Renal cortical epithelial cell (primary cell): Measurements from ENCODE around the gene ARMH3. TPM values are rescaled to one million over a fixed set of nuclear protein-coding genes. Genes with fewer than 3 reads are reported as not detected.

ENCODE experiments used
- DNase-seq: peaks from one replicate; pipeline ENCODE4 v3.0.0-alpha.2; 2011; ENCODE audit warnings: low read depth
- total RNA-seq: library from RNA; depleted of rRNA; stranded (reverse); fragments of >200 nt; gene quantifications from 2 replicates; pipeline ENCODE4 v1.2.3, GENCODE V29; 2014

ARMH3 gene
- total RNA-seq, 1 donor from 2014 or later, result 18.4 TPM

GRCh38 chr10:101831169-101831811, 224.7 kb downstream of the ARMH3 start:
- DNase-seq, result no peak

GRCh38 chr10:101830322-101831168, 225.4 kb downstream of the ARMH3 start:
- peak; percentile 72 for DNase-seq

- DNase-seq, result no peak
Observed at GRCh38 chr10:101829561-101830315, 226.2 kb downstream of the ARMH3 start.

- no peak for DNase-seq
Observed at GRCh38 chr10:101828766-101829551, 227.0 kb downstream of the ARMH3 start.

GRCh38 chr10:101827919-101828600, 227.9 kb downstream of the ARMH3 start:
- no peak for DNase-seq

- DNase-seq, result no peak
Observed at GRCh38 chr10:101826852-101827434, 229.0 kb downstream of the ARMH3 start.

GRCh38 chr10:101824736-101825135, 231.2 kb downstream of the ARMH3 start:
- DNase-seq, result no peak

GRCh38 chr10:101818872-101819633, 236.9 kb downstream of the ARMH3 start:
- DNase-seq, result peak; percentile 42

GRCh38 chr10:101818119-101818871, 237.7 kb downstream of the ARMH3 start, which contains the start of gene OGA:
OGA (minus strand) TSS chr10:101818444; CDS start chr10:101818022, 422 bp downstream.
- peak; percentile 100 for DNase-seq

GRCh38 chr10:101817337-101818118, 238.4 kb downstream of the ARMH3 start:
- peak; percentile 90 for DNase-seq

- DNase-seq, result no peak
Observed at GRCh38 chr10:101816913-101817336, 239.0 kb downstream of the ARMH3 start.

- no peak for DNase-seq
Observed at GRCh38 chr10:101816376-101816775, 239.6 kb downstream of the ARMH3 start.

- no peak for DNase-seq
Observed at GRCh38 chr10:101814466-101815071, 241.4 kb downstream of the ARMH3 start.

- DNase-seq, result no peak
Observed at GRCh38 chr10:101812606-101813005, 243.4 kb downstream of the ARMH3 start.

- DNase-seq, result no peak
Observed at GRCh38 chr10:101807158-101807557, 248.8 kb downstream of the ARMH3 start.

GRCh38 chr10:101803511-101803910, 252.5 kb downstream of the ARMH3 start:
- no peak for DNase-seq

- DNase-seq, result no peak
Observed at GRCh38 chr10:101797403-101798059, 258.4 kb downstream of the ARMH3 start.
